MCF 10A (cell line): ENCODE measurements around the gene ZBTB7A. TPM values are rescaled to one million over a fixed set of nuclear protein-coding genes. Genes with fewer than 3 reads are reported as not detected.

ENCODE experiments used
- BruUV-seq: library from RNA; stranded (reverse); fragments of 400-500 nt; replicated peaks from 2 replicates; lab custom pipeline; 2021; lab: Mats Ljungman, UMichigan
- CTCF ChIA-PET: fragments of 300-600 bp; sonication (Branson Sonifier 250); formaldehyde crosslinking; extraction: SDS; loops from one replicate; lab custom pipeline; 2021; ENCODE audit warnings: antibody characterized with exemption, inconsistent platforms; lab: Yijun Ruan, JAX
- POLR2A ChIA-PET: fragments of 300-600, 350-650 bp; sonication (Branson Sonifier 250); formaldehyde crosslinking; extraction: SDS; loops from one replicate; lab custom pipeline; 2020; ENCODE audit warnings: antibody characterized with exemption, inconsistent platforms; lab: Yijun Ruan, JAX
- DNase-seq: peaks from one replicate; pipeline ENCODE4 v3.0.0-alpha.2; 2018; ENCODE audit not compliant: unreplicated experiment
- H3K27ac Mint-ChIP-seq: one replicate; pipeline ENCODE4 v1.8.0; 2022; ENCODE audit warnings: mild to moderate bottlenecking, low read depth, mixed read lengths; ENCODE audit not compliant: unreplicated experiment
- H3K27me3 Mint-ChIP-seq: one replicate; pipeline ENCODE4 v1.8.0; 2022; ENCODE audit warnings: mixed read lengths; ENCODE audit not compliant: insufficient read depth, unreplicated experiment
- H3K36me3 Mint-ChIP-seq: one replicate; pipeline ENCODE4 v1.8.0; 2022; ENCODE audit warnings: mild to moderate bottlenecking, moderate library complexity, mixed read lengths; ENCODE audit not compliant: insufficient read depth, unreplicated experiment
- H3K4me1 Mint-ChIP-seq: one replicate; pipeline ENCODE4 v1.8.0; 2022; ENCODE audit warnings: mixed read lengths; ENCODE audit not compliant: insufficient read depth, unreplicated experiment
- H3K4me3 Mint-ChIP-seq: one replicate; pipeline ENCODE4 v1.8.0; 2022; ENCODE audit warnings: mild to moderate bottlenecking, moderate library complexity, mixed read lengths; ENCODE audit not compliant: unreplicated experiment
- H3K9me3 Mint-ChIP-seq: one replicate; pipeline ENCODE4 v1.8.0; 2022; ENCODE audit warnings: mixed read lengths; ENCODE audit not compliant: unreplicated experiment
- CTCF ChIP-seq: fragments of 200-600 bp; IDR thresholded peaks from one replicate; pipeline ENCODE4 v1.8.0; 2022; ENCODE audit warnings: antibody characterized with exemption, mild to moderate bottlenecking; ENCODE audit not compliant: unreplicated experiment
- intact Hi-C: fragments of 100-400 bp; cut with micrococcal nuclease; formaldehyde crosslinking; loops from 2 replicates; pipeline ENCODE4 v1.14.1; 2022
- total RNA-seq: library from RNA; stranded (reverse); gene quantifications from 2 replicates; pipeline ENCODE4 v1.2.3, GENCODE V29; 2022

ZBTB7A gene
- total RNA-seq, 1 experiment from 2014 or later: 35.1 TPM

- intact Hi-C loops: loop anchor here (10.0 kb wide), 1 partner anchor 57 kb away; no protein-coding TSS in a partner anchor
- POLR2A ChIA-PET: no interaction called here
- Mint-ChIP-seq H3K4me3 (peak overlapping the region; percentile 36), H3K4me1 (no peaks in the 10 kb centered on the region), H3K9me3 (no peaks in the 10 kb centered on the region), H3K36me3 (no peaks in the 10 kb centered on the region), H3K27ac (no peak overlapping the region), H3K27me3 (no peaks in the 10 kb centered on the region)
- no peak for TF ChIP-seq CTCF
- peak; percentile 36 for DNase-seq
- CTCF ChIA-PET: interaction anchor here (0.6 kb wide), 2 partner anchors 42 to 558 kb away, joined by 3 to 4 read pairs; no protein-coding TSS in a partner anchor
- no TSS peak for BruUV-seq
Measured at GRCh38 chr19:4077800-4078684, 11.3 kb upstream of the ZBTB7A start.

- Mint-ChIP-seq H3K9me3 (no peaks in the 10 kb centered on the region), H3K27me3 (no peaks in the 10 kb centered on the region), H3K4me3 (no peak overlapping the region), H3K36me3 (no peaks in the 10 kb centered on the region), H3K27ac (no peak overlapping the region), H3K4me1 (no peaks in the 10 kb centered on the region)
- ChIA-PET CTCF (interaction anchor here (0.6 kb wide), 1 partner anchor 560 kb away, joined by 3 read pairs; no protein-coding TSS in a partner anchor), POLR2A (interaction anchor here (1.0 kb wide), 1 partner anchor 54 kb away, joined by 3 read pairs; no protein-coding TSS in a partner anchor)
- no TSS peak for BruUV-seq
- no peak for DNase-seq
- no peak for TF ChIP-seq CTCF
- intact Hi-C loops: loop anchor here (10.0 kb wide), 1 partner anchor 58 kb away; no protein-coding TSS in a partner anchor
Measured at GRCh38 chr19:4077007-4077374, 10.3 kb upstream of the ZBTB7A start.

- CTCF ChIA-PET: no interaction called here
- no peak for TF ChIP-seq CTCF
- intact Hi-C loops: loop anchor here (10.0 kb wide), 1 partner anchor 59 kb away; no protein-coding TSS in a partner anchor
- Mint-ChIP-seq H3K27me3 (no peaks in the 10 kb centered on the region), H3K9me3 (no peaks in the 10 kb centered on the region), H3K4me1 (no peaks in the 10 kb centered on the region), H3K36me3 (no peaks in the 10 kb centered on the region), H3K4me3 (no peak overlapping the region), H3K27ac (no peak overlapping the region)
- DNase-seq: no peak
- BruUV-seq: no TSS peak
- POLR2A ChIA-PET: no interaction called here
Measured at GRCh38 chr19:4075373-4075772, 8.7 kb upstream of the ZBTB7A start.

- no peak overlapping the region for H3K4me3 Mint-ChIP-seq
- no peaks in the 10 kb centered on the region for H3K9me3 Mint-ChIP-seq
- POLR2A ChIA-PET: no interaction called here
- H3K4me1 Mint-ChIP-seq: no peaks in the 10 kb centered on the region
- BruUV-seq: no TSS peak
- H3K36me3 Mint-ChIP-seq: no peaks in the 10 kb centered on the region
- no peak for TF ChIP-seq CTCF
- H3K27ac Mint-ChIP-seq: no peak overlapping the region
- intact Hi-C loops: loop anchor here (10.0 kb wide), 1 partner anchor 63 kb away; no protein-coding TSS in a partner anchor
- CTCF ChIA-PET: no interaction called here
- no peaks in the 10 kb centered on the region for H3K27me3 Mint-ChIP-seq
- no peak for DNase-seq
Measured at GRCh38 chr19:4071610-4072009, 4.9 kb upstream of the ZBTB7A start.
